Activated CD4-positive, alpha-beta T cell treated with anti-CD3 and anti-CD28 coated beads for 4 hours (primary cell): ENCODE measurements around the gene ALS2.
"Not testable (repeated sequence)": the region's sequence is repeated elsewhere in the genome, so short reads cannot be mapped to it uniquely, and the experiment has no call there.

Experiments
- DNase-seq, 2 donors: peaks; one replicate each; pipeline ENCODE4 v3.0.0-alpha.2; 2020

ALS2 gene

GRCh38 chr2:201793631-201794030 is 12.9 kb upstream of the ALS2 start:
- DNase-seq = no peak

- no peak for DNase-seq
These were observed 10.3 kb upstream of the ALS2 start for GRCh38 chr2:201790989-201791388.

- DNase-seq = no peak
These were observed 9.6 kb upstream of the ALS2 start for GRCh38 chr2:201790291-201790690.

GRCh38 chr2:201789395-201789794 is 8.7 kb upstream of the ALS2 start:
- DNase-seq = no peak

- DNase-seq = no peak
These were observed 7.6 kb upstream of the ALS2 start for GRCh38 chr2:201788371-201788770.

- DNase-seq = no peak
These were observed 5.7 kb upstream of the ALS2 start for GRCh38 chr2:201786471-201786870.

GRCh38 chr2:201785135-201785534 is 4.4 kb upstream of the ALS2 start:
- no peak for DNase-seq

- no peak for DNase-seq
These were observed 3.8 kb upstream of the ALS2 start for GRCh38 chr2:201784563-201784962.

- no peak for DNase-seq
These were observed 871 bp upstream of the ALS2 start for GRCh38 chr2:201781557-201782051.

- DNase-seq = peak; percentile 3 to 6
These were observed 646 bp downstream of the ALS2 start for GRCh38 chr2:201779901-201780673.

- DNase-seq = no peak
These were observed 2.9 kb downstream of the ALS2 start for GRCh38 chr2:201777869-201778268.

- no peak for DNase-seq
These were observed 3.7 kb downstream of the ALS2 start for GRCh38 chr2:201777043-201777442.

GRCh38 chr2:201775326-201775725 is 5.4 kb downstream of the ALS2 start:
- no peak for DNase-seq

GRCh38 chr2:201774546-201774945 is 6.2 kb downstream of the ALS2 start:
- DNase-seq = no peak

- DNase-seq = no peak
These were observed 6.7 kb downstream of the ALS2 start for GRCh38 chr2:201773990-201774389.

- no peak for DNase-seq
These were observed 10.9 kb downstream of the ALS2 start for GRCh38 chr2:201769666-201770373.

- no peak for DNase-seq
These were observed 11.8 kb downstream of the ALS2 start for GRCh38 chr2:201768918-201769317.

- no peak for DNase-seq
These were observed 14.9 kb downstream of the ALS2 start for GRCh38 chr2:201765799-201766198.

- DNase-seq = not testable (repeated sequence)
These were observed 16.3 kb downstream of the ALS2 start for GRCh38 chr2:201764469-201764868.

GRCh38 chr2:201761101-201761500 is 19.6 kb downstream of the ALS2 start:
- no peak for DNase-seq

GRCh38 chr2:201759567-201759966 is 21.2 kb downstream of the ALS2 start:
- DNase-seq = no peak

GRCh38 chr2:201758873-201759272 is 21.9 kb downstream of the ALS2 start:
- no peak for DNase-seq

GRCh38 chr2:201758234-201758633 is 22.5 kb downstream of the ALS2 start:
- DNase-seq = no peak

GRCh38 chr2:201754717-201755415 is 25.9 kb downstream of the ALS2 start:
- DNase-seq = no peak
